ENCODE data around the gene GP1BB.

GP1BB gene

GRCh38 chr22:19720150-19720827 lies 3.0 kb upstream of the GP1BB start:
- DNase-seq (ENCODE audit: insufficient read length, low spot score) (no peak), FAIRE-seq (no peak)
- TF ChIP-seq CTCF (IDR thresholded peaks at IDR 0.05; ENCODE audit: insufficient read depth, missing control alignments) = no peak

- FAIRE-seq (no peak), DNase-seq (ENCODE audit: insufficient read length, low spot score) (no peak)
- TF ChIP-seq CTCF (IDR thresholded peaks at IDR 0.05; ENCODE audit: insufficient read depth, missing control alignments) = no peak
Measured at GRCh38 chr22:19720999-19721329, 2.4 kb upstream of the GP1BB start.

GRCh38 chr22:19721330-19722177 lies 1.8 kb upstream of the GP1BB start:
- TF ChIP-seq CTCF (IDR thresholded peaks at IDR 0.05; ENCODE audit: insufficient read depth, missing control alignments) = no peak

DNA sequence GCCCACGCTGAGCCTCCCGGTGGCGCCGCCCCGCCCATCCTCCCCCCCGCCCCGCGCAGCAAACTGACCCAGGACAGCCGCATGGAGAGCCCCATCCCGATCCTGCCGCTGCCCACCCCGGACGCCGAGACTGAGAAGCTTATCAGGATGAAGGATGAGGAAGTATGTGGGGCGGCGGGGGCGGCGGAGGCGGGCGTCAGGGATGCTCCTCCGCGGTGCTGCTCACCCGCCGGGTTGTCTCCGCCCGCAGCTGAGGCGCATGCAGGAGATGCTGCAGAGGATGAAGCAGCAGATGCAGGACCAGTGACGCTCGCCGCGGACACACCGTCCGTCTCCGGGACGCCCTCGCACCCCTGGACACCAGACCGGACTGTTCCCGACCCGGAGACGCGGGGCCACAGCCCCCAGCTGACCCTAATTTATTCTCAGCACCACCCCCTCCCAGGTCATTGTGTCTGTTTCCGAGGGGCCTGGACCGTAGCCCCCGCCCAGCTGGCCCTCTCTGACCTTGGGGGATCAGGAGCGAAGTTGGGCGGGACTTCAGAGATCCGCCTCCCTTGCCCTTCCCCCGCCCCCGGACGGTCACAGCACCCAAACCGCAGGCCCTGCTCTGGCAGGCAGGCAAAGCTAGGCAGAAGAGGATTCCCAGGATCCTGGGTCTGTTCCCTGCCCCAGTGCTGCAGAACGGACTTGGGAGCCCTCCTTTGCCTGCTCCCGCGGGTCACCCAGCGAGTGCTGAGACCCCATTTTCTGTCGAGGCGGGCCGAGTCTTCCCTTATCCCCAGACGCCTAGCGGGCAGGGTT lies 959 bp upstream of the GP1BB start:
- FAIRE-seq = no peak
- no peak for DNase-seq (ENCODE audit: insufficient read length, low spot score)
- no peak for TF ChIP-seq CTCF (IDR thresholded peaks at IDR 0.05; ENCODE audit: insufficient read depth, missing control alignments)

More at GRCh38 chr22:19721330-19722177, 1.8 kb upstream of the GP1BB start:
- FAIRE-seq (no peak), DNase-seq (ENCODE audit: insufficient read length, low spot score) (no peak)

DNA sequence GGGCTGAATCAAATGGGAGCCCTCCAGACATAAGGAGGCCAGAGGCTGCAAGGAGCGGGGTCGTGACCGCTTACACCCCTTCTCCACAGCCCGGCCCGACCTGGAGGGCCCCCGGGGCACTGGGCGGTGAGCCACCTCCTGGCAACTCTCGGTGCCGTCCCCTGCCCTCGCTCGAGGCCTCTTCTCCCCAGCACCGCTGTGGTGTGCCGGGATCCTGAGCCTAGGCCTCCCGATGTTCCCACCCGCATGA lies 432 bp upstream of the GP1BB start:
- no peak for FAIRE-seq

More for the DNA sequence above, 432 bp upstream of the GP1BB start:
- DNase-seq (ENCODE audit: insufficient read length, low spot score) = no peak
- TF ChIP-seq CTCF (IDR thresholded peaks at IDR 0.05; ENCODE audit: insufficient read depth, missing control alignments) = no peak

Measured in D721Med (cell line).